RWPE2 (cell line): ENCODE measurements around the gene GOLT1B.

Experiments
- ATAC-seq: fragments of 200-7000 bp; cut with Tn5 transposase; 3 replicates; pipeline ENCODE4 v1.9.1; 2021; ENCODE audit warnings: low read depth
- DNase-seq: peaks from one replicate; pipeline ENCODE4 v3.0.0-alpha.2; 2020; ENCODE audit warnings: low spot score
- H3K27ac ChIP-seq: fragments of 450-650 bp; 2 replicates; pipeline ENCODE4 v1.5.1; 2017; ENCODE audit warnings: mild to moderate bottlenecking; ENCODE audit not compliant: poor library complexity, severe bottlenecking
- H3K27me3 ChIP-seq: fragments of 250-450 bp; sonication (Bioruptor Pico); 2 replicates; pipeline ENCODE4 v1.5.1; 2021; ENCODE audit warnings: mild to moderate bottlenecking, moderate library complexity; ENCODE audit not compliant: insufficient read depth, poor library complexity, severe bottlenecking
- H3K36me3 ChIP-seq: fragments of 250-450 bp; sonication (Bioruptor Pico); 2 replicates; pipeline ENCODE4 v1.5.1; 2020; ENCODE audit warnings: low read depth, mild to moderate bottlenecking, moderate library complexity
- H3K4me1 ChIP-seq: fragments of 250-450 bp; sonication (Bioruptor Pico); 2 replicates; pipeline ENCODE4 v1.5.1; 2021; ENCODE audit warnings: mild to moderate bottlenecking, moderate library complexity; ENCODE audit not compliant: insufficient read depth, poor library complexity, severe bottlenecking
- H3K4me3 ChIP-seq: fragments of 250-450 bp; sonication (Bioruptor Pico); 2 replicates; pipeline ENCODE4 v1.5.1; 2021; ENCODE audit warnings: mild to moderate bottlenecking, moderate library complexity; ENCODE audit not compliant: severe bottlenecking
- H3K9me3 ChIP-seq: fragments of 250-450 bp; sonication (Bioruptor Pico); 2 replicates; pipeline ENCODE4 v1.5.1; 2021; ENCODE audit warnings: mild to moderate bottlenecking, moderate library complexity; ENCODE audit not compliant: severe bottlenecking
- CTCF ChIP-seq: fragments of 450-650 bp; IDR thresholded peaks from one replicate; pipeline ENCODE4 v1.5.1; 2017; ENCODE audit warnings: mild to moderate bottlenecking, moderate library complexity; ENCODE audit not compliant: poor library complexity, severe bottlenecking

Gene GOLT1B

GRCh38 chr12:21546716-21547115 lies 45.1 kb downstream of the GOLT1B start:
- Histone ChIP-seq H3K9me3 (no peaks in the 10 kb centered on the region), H3K36me3 (no peaks in the 10 kb centered on the region), H3K4me3 (no peak overlapping the region), H3K27me3 (no peaks in the 10 kb centered on the region), H3K4me1 (no peaks in the 10 kb centered on the region), H3K27ac (no peak overlapping the region)
- no peak for ATAC-seq
- no peak for DNase-seq
- no peak for TF ChIP-seq CTCF

GRCh38 chr12:21547437-21547836 lies 45.8 kb downstream of the GOLT1B start:
- no peaks in the 10 kb centered on the region for H3K9me3 ChIP-seq
- H3K4me3 ChIP-seq, result no peak overlapping the region
- H3K27me3 ChIP-seq, result no peaks in the 10 kb centered on the region
- no peak for TF ChIP-seq CTCF
- H3K27ac ChIP-seq, result no peak overlapping the region
- no peak for DNase-seq
- no peaks in the 10 kb centered on the region for H3K36me3 ChIP-seq
- H3K4me1 ChIP-seq, result no peaks in the 10 kb centered on the region
- no peak for ATAC-seq

GRCh38 chr12:21551841-21552465 lies 50.4 kb downstream of the GOLT1B start:
- Histone ChIP-seq H3K27ac (no peak overlapping the region), H3K27me3 (no peaks in the 10 kb centered on the region), H3K4me3 (no peak overlapping the region), H3K4me1 (no peaks in the 10 kb centered on the region), H3K36me3 (no peaks in the 10 kb centered on the region), H3K9me3 (no peaks in the 10 kb centered on the region)
- ATAC-seq (no peak), DNase-seq (no peak)
- TF ChIP-seq CTCF, result no peak

- no peaks in the 10 kb centered on the region for H3K36me3 ChIP-seq
- no peak overlapping the region for H3K4me3 ChIP-seq
- no peak for DNase-seq
- H3K27me3 ChIP-seq, result no peaks in the 10 kb centered on the region
- no peaks in the 10 kb centered on the region for H3K4me1 ChIP-seq
- ATAC-seq, result no peak
- H3K27ac ChIP-seq, result no peak overlapping the region
- no peaks in the 10 kb centered on the region for H3K9me3 ChIP-seq
- TF ChIP-seq CTCF, result no peak
Measured at GRCh38 chr12:21552635-21553328, 51.2 kb downstream of the GOLT1B start.

- no peak overlapping the region for H3K27ac ChIP-seq
- no peaks in the 10 kb centered on the region for H3K9me3 ChIP-seq
- H3K4me3 ChIP-seq, result no peak overlapping the region
- no peak for DNase-seq
- no peaks in the 10 kb centered on the region for H3K4me1 ChIP-seq
- no peak for TF ChIP-seq CTCF
- ATAC-seq, result no peak
- no peaks in the 10 kb centered on the region for H3K36me3 ChIP-seq
- H3K27me3 ChIP-seq, result no peaks in the 10 kb centered on the region
Measured at GRCh38 chr12:21553329-21553675, 51.7 kb downstream of the GOLT1B start.
